ENCODE data around the gene NMNAT2. TPM values are rescaled to one million over a fixed set of nuclear protein-coding genes. Genes with fewer than 3 reads are reported as not detected.

The NMNAT2 gene
- total RNA-seq, 1 experiment from 2014 or later = 0.39 TPM

DNA sequence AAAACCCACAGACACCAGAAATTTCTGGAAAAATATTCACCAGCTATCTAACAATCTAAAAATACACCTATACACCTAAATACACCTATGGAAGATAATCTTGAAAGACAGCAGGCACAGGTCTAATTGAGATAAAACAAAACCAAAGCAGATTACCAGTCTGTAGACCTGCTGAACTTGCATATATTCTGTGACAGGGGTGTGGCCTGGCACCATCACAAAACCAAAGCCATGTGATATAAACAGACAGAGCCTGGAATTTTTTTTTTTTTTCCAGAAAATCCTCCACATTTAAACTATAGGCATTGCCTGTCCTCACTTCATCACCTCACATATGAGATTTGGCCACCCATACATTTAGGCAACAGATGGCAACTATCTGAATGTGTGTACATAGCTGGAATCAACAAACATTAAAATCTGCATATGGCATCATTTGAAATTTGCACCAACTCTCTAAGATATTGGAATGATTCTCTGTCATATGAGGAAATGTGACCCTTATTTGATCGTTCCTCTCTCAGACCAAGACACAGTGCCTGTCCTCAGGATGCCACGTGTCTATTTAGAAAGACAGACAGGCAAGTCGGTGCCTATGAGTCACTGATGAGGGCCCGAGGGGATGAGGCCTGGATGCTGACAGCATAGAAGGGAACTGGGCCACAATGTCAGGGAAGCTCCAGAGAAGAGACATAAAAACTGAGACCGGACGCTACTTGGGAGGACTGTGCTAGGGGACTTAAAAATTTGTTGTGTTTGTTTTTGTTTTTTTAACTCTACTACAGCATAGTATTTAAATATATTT, 32.6 kb downstream of the NMNAT2 start:
- no peaks in the 10 kb centered on the region for H3K4me1 ChIP-seq (ENCODE audit: control insufficient read depth, insufficient read depth, low read length)
- ChIA-PET POLR2A (no interaction called here), CTCF (no interaction called here)
- ATAC-seq = no peak
- no peak overlapping the region for H3K4me3 ChIP-seq (ENCODE audit: low read depth in 2 of 2, low read length in 2 of 2)
- no peak for DNase-seq (ENCODE audit: low read depth, low spot score)
- no peak overlapping the region for H3K27ac ChIP-seq (ENCODE audit: low read length)
- in situ Hi-C loops (cut with HindIII; ENCODE audit: low pct_unique_long_range_greater_than_20kb, low sequenced_read_pairs) = no loop called here
- H3K36me3 ChIP-seq (ENCODE audit: control insufficient read depth, insufficient read depth, low read length) = no peaks in the 10 kb centered on the region
- intact Hi-C loops (cut with micrococcal nuclease; ENCODE audit: unreplicated experiment) = no loop called here
- BruUV-seq (replicated peaks) = no TSS peak
- H3K27me3 ChIP-seq (ENCODE audit: control insufficient read depth, insufficient read depth, low read length) = peaks cover 7% of the 10 kb centered on the region; the same call in 1 of the 2 replicates
- TF ChIP-seq SIN3A (IDR thresholded peaks at IDR 0.05; ENCODE audit: borderline replicate concordance, insufficient read depth, low read depth, low read length) (no peak), TCF7L2 (IDR thresholded peaks at IDR 0.05; ENCODE audit: low read depth, low read length) (no peak), POLR2AphosphoS5 (IDR thresholded peaks at IDR 0.05; ENCODE audit: low read depth, low read length) (no peak)
- TF ChIP-seq, protein P1, sequence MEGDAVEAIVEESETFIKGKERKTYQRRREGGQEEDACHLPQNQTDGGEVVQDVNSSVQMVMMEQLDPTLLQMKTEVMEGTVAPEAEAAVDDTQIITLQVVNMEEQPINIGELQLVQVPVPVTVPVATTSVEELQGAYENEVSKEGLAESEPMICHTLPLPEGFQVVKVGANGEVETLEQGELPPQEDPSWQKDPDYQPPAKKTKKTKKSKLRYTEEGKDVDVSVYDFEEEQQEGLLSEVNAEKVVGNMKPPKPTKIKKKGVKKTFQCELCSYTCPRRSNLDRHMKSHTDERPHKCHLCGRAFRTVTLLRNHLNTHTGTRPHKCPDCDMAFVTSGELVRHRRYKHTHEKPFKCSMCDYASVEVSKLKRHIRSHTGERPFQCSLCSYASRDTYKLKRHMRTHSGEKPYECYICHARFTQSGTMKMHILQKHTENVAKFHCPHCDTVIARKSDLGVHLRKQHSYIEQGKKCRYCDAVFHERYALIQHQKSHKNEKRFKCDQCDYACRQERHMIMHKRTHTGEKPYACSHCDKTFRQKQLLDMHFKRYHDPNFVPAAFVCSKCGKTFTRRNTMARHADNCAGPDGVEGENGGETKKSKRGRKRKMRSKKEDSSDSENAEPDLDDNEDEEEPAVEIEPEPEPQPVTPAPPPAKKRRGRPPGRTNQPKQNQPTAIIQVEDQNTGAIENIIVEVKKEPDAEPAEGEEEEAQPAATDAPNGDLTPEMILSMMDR (IDR thresholded peaks at IDR 0.05) = no peak
- TF ChIP-seq, protein P2, sequence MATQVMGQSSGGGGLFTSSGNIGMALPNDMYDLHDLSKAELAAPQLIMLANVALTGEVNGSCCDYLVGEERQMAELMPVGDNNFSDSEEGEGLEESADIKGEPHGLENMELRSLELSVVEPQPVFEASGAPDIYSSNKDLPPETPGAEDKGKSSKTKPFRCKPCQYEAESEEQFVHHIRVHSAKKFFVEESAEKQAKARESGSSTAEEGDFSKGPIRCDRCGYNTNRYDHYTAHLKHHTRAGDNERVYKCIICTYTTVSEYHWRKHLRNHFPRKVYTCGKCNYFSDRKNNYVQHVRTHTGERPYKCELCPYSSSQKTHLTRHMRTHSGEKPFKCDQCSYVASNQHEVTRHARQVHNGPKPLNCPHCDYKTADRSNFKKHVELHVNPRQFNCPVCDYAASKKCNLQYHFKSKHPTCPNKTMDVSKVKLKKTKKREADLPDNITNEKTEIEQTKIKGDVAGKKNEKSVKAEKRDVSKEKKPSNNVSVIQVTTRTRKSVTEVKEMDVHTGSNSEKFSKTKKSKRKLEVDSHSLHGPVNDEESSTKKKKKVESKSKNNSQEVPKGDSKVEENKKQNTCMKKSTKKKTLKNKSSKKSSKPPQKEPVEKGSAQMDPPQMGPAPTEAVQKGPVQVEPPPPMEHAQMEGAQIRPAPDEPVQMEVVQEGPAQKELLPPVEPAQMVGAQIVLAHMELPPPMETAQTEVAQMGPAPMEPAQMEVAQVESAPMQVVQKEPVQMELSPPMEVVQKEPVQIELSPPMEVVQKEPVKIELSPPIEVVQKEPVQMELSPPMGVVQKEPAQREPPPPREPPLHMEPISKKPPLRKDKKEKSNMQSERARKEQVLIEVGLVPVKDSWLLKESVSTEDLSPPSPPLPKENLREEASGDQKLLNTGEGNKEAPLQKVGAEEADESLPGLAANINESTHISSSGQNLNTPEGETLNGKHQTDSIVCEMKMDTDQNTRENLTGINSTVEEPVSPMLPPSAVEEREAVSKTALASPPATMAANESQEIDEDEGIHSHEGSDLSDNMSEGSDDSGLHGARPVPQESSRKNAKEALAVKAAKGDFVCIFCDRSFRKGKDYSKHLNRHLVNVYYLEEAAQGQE (IDR thresholded peaks at IDR 0.05; ENCODE audit: insufficient read depth in 1 of 2, low read depth in 2 of 2, low read length in 1 of 2) = no peak
- no peaks in the 10 kb centered on the region for H3K9me3 ChIP-seq (ENCODE audit: control insufficient read depth, insufficient read depth, low read depth, low read length)

DNA sequence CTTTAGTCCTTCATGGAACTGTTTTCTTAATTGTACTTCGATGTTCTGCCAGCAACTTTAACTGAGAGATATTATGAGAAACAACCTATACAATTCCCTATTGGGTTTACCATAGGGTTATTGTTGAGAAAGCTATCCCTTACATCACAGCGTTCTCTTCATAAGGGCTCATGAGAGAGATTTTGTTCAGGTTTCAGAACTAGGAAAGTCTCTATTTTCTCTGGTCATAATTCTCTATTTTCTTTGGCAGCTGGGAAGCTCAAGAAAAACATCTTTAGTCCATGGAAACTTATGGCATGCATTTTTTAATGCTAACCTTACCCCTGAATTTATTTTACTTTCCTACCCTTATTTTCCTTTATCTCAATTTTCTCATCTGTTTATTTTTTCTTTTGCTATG, 38.2 kb downstream of the NMNAT2 start:
- intact Hi-C loops (cut with micrococcal nuclease; ENCODE audit: unreplicated experiment) (no loop called here), in situ Hi-C loops (cut with HindIII; ENCODE audit: low pct_unique_long_range_greater_than_20kb, low sequenced_read_pairs) (no loop called here)
- no peak for DNase-seq (ENCODE audit: low read depth, low spot score)
- no TSS peak for BruUV-seq (replicated peaks)
- Histone ChIP-seq H3K4me3 (ENCODE audit: low read depth in 2 of 2, low read length in 2 of 2) (no peak overlapping the region), H3K36me3 (ENCODE audit: control insufficient read depth, insufficient read depth, low read length) (no peaks in the 10 kb centered on the region), H3K27me3 (ENCODE audit: control insufficient read depth, insufficient read depth, low read length) (peaks cover 3% of the 10 kb centered on the region; the same call in 1 of the 2 replicates), H3K9me3 (ENCODE audit: control insufficient read depth, insufficient read depth, low read depth, low read length) (no peaks in the 10 kb centered on the region), H3K4me1 (ENCODE audit: control insufficient read depth, insufficient read depth, low read length) (no peaks in the 10 kb centered on the region), H3K27ac (ENCODE audit: low read length) (no peak overlapping the region)
- CTCF ChIA-PET = no interaction called here
- ATAC-seq = no peak
- TF ChIP-seq TCF7L2 (IDR thresholded peaks at IDR 0.05; ENCODE audit: low read depth, low read length) = no peak
- TF ChIP-seq, protein P1 (IDR thresholded peaks at IDR 0.05) = no peak
- TF ChIP-seq, protein P2 (IDR thresholded peaks at IDR 0.05; ENCODE audit: insufficient read depth in 1 of 2, low read depth in 2 of 2, low read length in 1 of 2) = no peak
- TF ChIP-seq SIN3A (IDR thresholded peaks at IDR 0.05; ENCODE audit: borderline replicate concordance, insufficient read depth, low read depth, low read length) = no peak
- TF ChIP-seq POLR2AphosphoS5 (IDR thresholded peaks at IDR 0.05; ENCODE audit: low read depth, low read length) = no peak
- POLR2A ChIA-PET = no interaction called here

All from Panc1 (cell line).